ENCODE data around the gene NRDC.
"Not testable (repeated sequence)": the region's sequence is repeated elsewhere in the genome, so short reads cannot be mapped to it uniquely, and the experiment has no call there.

NRDC gene

GRCh38 chr1:51842261-51842660, 36.3 kb downstream of the NRDC start:
- Histone ChIP-seq H3K9ac (ENCODE audit: low read length in 2 of 2) (no peak overlapping the region), H3K36me3 (ENCODE audit: control insufficient read depth in 2 of 2, insufficient read depth in 2 of 2, low read length in 2 of 2) (peaks cover 2 to 4% of the 10 kb centered on the region in 2 donors), H3K9me3 (ENCODE audit: control insufficient read depth in 2 of 2, low read length in 2 of 2) (no peaks in the 10 kb centered on the region), H3K4me3 (ENCODE audit: low read length in 2 of 2) (no peak overlapping the region), H3K4me1 (ENCODE audit: control insufficient read depth, insufficient read depth, low read length) (no peaks in the 10 kb centered on the region), H3K27ac (ENCODE audit: low read length) (no peak overlapping the region), H3K27me3 (ENCODE audit: control insufficient read depth in 1 of 2, insufficient read depth in 2 of 2, low read length in 2 of 2) (no peaks in the 10 kb centered on the region)

- Histone ChIP-seq H3K36me3 (ENCODE audit: control insufficient read depth in 2 of 2, insufficient read depth in 2 of 2, low read length in 2 of 2) (peaks cover 0 to 4% of the 10 kb centered on the region in 2 donors), H3K27me3 (ENCODE audit: control insufficient read depth in 1 of 2, insufficient read depth in 2 of 2, low read length in 2 of 2) (no peaks in the 10 kb centered on the region), H3K9me3 (ENCODE audit: control insufficient read depth in 2 of 2, low read length in 2 of 2) (no peaks in the 10 kb centered on the region), H3K4me1 (ENCODE audit: control insufficient read depth, insufficient read depth, low read length) (no peaks in the 10 kb centered on the region), H3K4me3 (ENCODE audit: low read length in 2 of 2) (no peak overlapping the region), H3K9ac (ENCODE audit: low read length in 2 of 2) (no peak overlapping the region), H3K27ac (ENCODE audit: low read length) (no peak overlapping the region)
These were observed 37.6 kb downstream of the NRDC start for GRCh38 chr1:51840743-51841461.

GRCh38 chr1:51840182-51840581, 38.3 kb downstream of the NRDC start:
- H3K9ac ChIP-seq (ENCODE audit: low read length in 2 of 2), result no peak overlapping the region
- peaks cover 0 to 8% of the 10 kb centered on the region in 2 donors for H3K36me3 ChIP-seq (ENCODE audit: control insufficient read depth in 2 of 2, insufficient read depth in 2 of 2, low read length in 2 of 2)
- no peaks in the 10 kb centered on the region for H3K27me3 ChIP-seq (ENCODE audit: control insufficient read depth in 1 of 2, insufficient read depth in 2 of 2, low read length in 2 of 2)
- H3K4me1 ChIP-seq (ENCODE audit: control insufficient read depth, insufficient read depth, low read length), result no peaks in the 10 kb centered on the region
- H3K9me3 ChIP-seq (ENCODE audit: control insufficient read depth in 2 of 2, low read length in 2 of 2), result no peaks in the 10 kb centered on the region
- H3K27ac ChIP-seq (ENCODE audit: low read length), result no peak overlapping the region
- no peak overlapping the region for H3K4me3 ChIP-seq (ENCODE audit: low read length in 2 of 2)

GRCh38 chr1:51839094-51839493, 39.4 kb downstream of the NRDC start:
- no peaks in the 10 kb centered on the region for H3K27me3 ChIP-seq (ENCODE audit: control insufficient read depth in 1 of 2, insufficient read depth in 2 of 2, low read length in 2 of 2)
- H3K4me3 ChIP-seq (ENCODE audit: low read length in 2 of 2), result no peak overlapping the region
- H3K9me3 ChIP-seq (ENCODE audit: control insufficient read depth in 2 of 2, low read length in 2 of 2), result no peaks in the 10 kb centered on the region
- no peak overlapping the region for H3K27ac ChIP-seq (ENCODE audit: low read length)
- no peak overlapping the region for H3K9ac ChIP-seq (ENCODE audit: low read length in 2 of 2)
- H3K36me3 ChIP-seq (ENCODE audit: control insufficient read depth in 2 of 2, insufficient read depth in 2 of 2, low read length in 2 of 2), result peaks cover 0 to 8% of the 10 kb centered on the region in 2 donors
- no peaks in the 10 kb centered on the region for H3K4me1 ChIP-seq (ENCODE audit: control insufficient read depth, insufficient read depth, low read length)

- no peaks in the 10 kb centered on the region for H3K9me3 ChIP-seq (ENCODE audit: control insufficient read depth in 2 of 2, low read length in 2 of 2)
- H3K9ac ChIP-seq (ENCODE audit: low read length in 2 of 2), result no peak overlapping the region
- H3K27me3 ChIP-seq (ENCODE audit: control insufficient read depth in 1 of 2, insufficient read depth in 2 of 2, low read length in 2 of 2), result no peaks in the 10 kb centered on the region
- H3K4me3 ChIP-seq (ENCODE audit: low read length in 2 of 2), result no peak overlapping the region
- peaks cover 2 to 12% of the 10 kb centered on the region in 2 donors for H3K36me3 ChIP-seq (ENCODE audit: control insufficient read depth in 2 of 2, insufficient read depth in 2 of 2, low read length in 2 of 2)
- H3K27ac ChIP-seq (ENCODE audit: low read length), result no peak overlapping the region
- H3K4me1 ChIP-seq (ENCODE audit: control insufficient read depth, insufficient read depth, low read length), result no peaks in the 10 kb centered on the region
These were observed 41.3 kb downstream of the NRDC start for GRCh38 chr1:51837243-51837642.

- Histone ChIP-seq H3K9ac (ENCODE audit: low read length in 2 of 2) (no peak overlapping the region), H3K27ac (ENCODE audit: low read length) (no peak overlapping the region), H3K27me3 (ENCODE audit: control insufficient read depth in 1 of 2, insufficient read depth in 2 of 2, low read length in 2 of 2) (no peaks in the 10 kb centered on the region), H3K36me3 (ENCODE audit: control insufficient read depth in 2 of 2, insufficient read depth in 2 of 2, low read length in 2 of 2) (peaks cover 4 to 12% of the 10 kb centered on the region in 2 donors), H3K4me1 (ENCODE audit: control insufficient read depth, insufficient read depth, low read length) (no peaks in the 10 kb centered on the region), H3K9me3 (ENCODE audit: control insufficient read depth in 2 of 2, low read length in 2 of 2) (no peaks in the 10 kb centered on the region), H3K4me3 (ENCODE audit: low read length in 2 of 2) (no peak overlapping the region)
These were observed 44.8 kb downstream of the NRDC start for GRCh38 chr1:51833700-51834099.

- H3K27me3 ChIP-seq (ENCODE audit: control insufficient read depth in 1 of 2, insufficient read depth in 2 of 2, low read length in 2 of 2), result no peaks in the 10 kb centered on the region
- no peak overlapping the region for H3K4me3 ChIP-seq (ENCODE audit: low read length in 2 of 2)
- no peaks in the 10 kb centered on the region for H3K9me3 ChIP-seq (ENCODE audit: control insufficient read depth in 2 of 2, low read length in 2 of 2)
- H3K4me1 ChIP-seq (ENCODE audit: control insufficient read depth, insufficient read depth, low read length), result no peaks in the 10 kb centered on the region
- no peak overlapping the region for H3K9ac ChIP-seq (ENCODE audit: low read length in 2 of 2)
- H3K27ac ChIP-seq (ENCODE audit: low read length), result no peak overlapping the region
- peaks cover 7 to 18% of the 10 kb centered on the region in 2 donors for H3K36me3 ChIP-seq (ENCODE audit: control insufficient read depth in 2 of 2, insufficient read depth in 2 of 2, low read length in 2 of 2)
These were observed 49.5 kb downstream of the NRDC start for GRCh38 chr1:51829058-51829457.

GRCh38 chr1:51819810-51820209, 58.7 kb downstream of the NRDC start:
- Histone ChIP-seq H3K27ac (ENCODE audit: low read length) (no peak overlapping the region), H3K27me3 (ENCODE audit: control insufficient read depth in 1 of 2, insufficient read depth in 2 of 2, low read length in 2 of 2) (no peaks in the 10 kb centered on the region), H3K9me3 (ENCODE audit: control insufficient read depth in 2 of 2, low read length in 2 of 2) (no peaks in the 10 kb centered on the region), H3K4me1 (ENCODE audit: control insufficient read depth, insufficient read depth, low read length) (no peaks in the 10 kb centered on the region), H3K36me3 (ENCODE audit: control insufficient read depth in 2 of 2, insufficient read depth in 2 of 2, low read length in 2 of 2) (peaks cover 7 to 23% of the 10 kb centered on the region in 2 donors), H3K9ac (ENCODE audit: low read length in 2 of 2) (no peak overlapping the region), H3K4me3 (ENCODE audit: low read length in 2 of 2) (no peak overlapping the region)

- H3K27ac ChIP-seq (ENCODE audit: low read length); H3K4me3 ChIP-seq (ENCODE audit: low read length in 2 of 2); H3K4me1 ChIP-seq (ENCODE audit: control insufficient read depth, insufficient read depth, low read length); H3K9ac ChIP-seq (ENCODE audit: low read length in 2 of 2); H3K27me3 ChIP-seq (ENCODE audit: control insufficient read depth in 1 of 2, insufficient read depth in 2 of 2, low read length in 2 of 2); H3K9me3 ChIP-seq (ENCODE audit: control insufficient read depth in 2 of 2, low read length in 2 of 2): not testable (repeated sequence)
- H3K36me3 ChIP-seq (ENCODE audit: control insufficient read depth in 2 of 2, insufficient read depth in 2 of 2, low read length in 2 of 2), result peaks cover 10 to 20% of the 10 kb centered on the region in 2 donors
These were observed 59.5 kb downstream of the NRDC start for GRCh38 chr1:51819021-51819420.

GRCh38 chr1:51818487-51818886, 60.0 kb downstream of the NRDC start:
- H3K9me3 ChIP-seq (ENCODE audit: control insufficient read depth in 2 of 2, low read length in 2 of 2), result no peaks in the 10 kb centered on the region
- peaks cover 14 to 25% of the 10 kb centered on the region in 2 donors for H3K36me3 ChIP-seq (ENCODE audit: control insufficient read depth in 2 of 2, insufficient read depth in 2 of 2, low read length in 2 of 2)
- H3K27me3 ChIP-seq (ENCODE audit: control insufficient read depth in 1 of 2, insufficient read depth in 2 of 2, low read length in 2 of 2), result no peaks in the 10 kb centered on the region
- no peaks in the 10 kb centered on the region for H3K4me1 ChIP-seq (ENCODE audit: control insufficient read depth, insufficient read depth, low read length)
- H3K4me3 ChIP-seq (ENCODE audit: low read length in 2 of 2), result no peak overlapping the region
- no peak overlapping the region for H3K27ac ChIP-seq (ENCODE audit: low read length)
- no peak overlapping the region for H3K9ac ChIP-seq (ENCODE audit: low read length in 2 of 2)

- Histone ChIP-seq H3K9ac (ENCODE audit: low read length in 2 of 2) (no peak overlapping the region), H3K4me3 (ENCODE audit: low read length in 2 of 2) (no peak overlapping the region), H3K36me3 (ENCODE audit: control insufficient read depth in 2 of 2, insufficient read depth in 2 of 2, low read length in 2 of 2) (peaks cover 21 to 22% of the 10 kb centered on the region in 2 donors), H3K27ac (ENCODE audit: low read length) (no peak overlapping the region), H3K9me3 (ENCODE audit: control insufficient read depth in 2 of 2, low read length in 2 of 2) (no peaks in the 10 kb centered on the region), H3K27me3 (ENCODE audit: control insufficient read depth in 1 of 2, insufficient read depth in 2 of 2, low read length in 2 of 2) (no peaks in the 10 kb centered on the region), H3K4me1 (ENCODE audit: control insufficient read depth, insufficient read depth, low read length) (no peaks in the 10 kb centered on the region)
These were observed 64.0 kb downstream of the NRDC start for GRCh38 chr1:51814513-51814912.

Measured in stomach smooth muscle (tissue), 2 donors.